Effector CD8-positive, alpha-beta T cell (primary cell): Measurements from ENCODE around the gene NTRK3.
"Not testable (repeated sequence)": the region's sequence is repeated elsewhere in the genome, so short reads cannot be mapped to it uniquely, and the experiment has no call there.

Source experiments
- DNase-seq: peaks from one replicate; lab custom pipeline; 2025; lab: John Stamatoyannopoulos, UW

The NTRK3 gene

GRCh38 chr15:88073391-88073691 lies 183.2 kb downstream of the NTRK3 start:
- DNase-seq = no peak

- DNase-seq = no peak
These were observed 183.7 kb downstream of the NTRK3 start for GRCh38 chr15:88072598-88073390.

GRCh38 chr15:88072133-88072532 lies 184.4 kb downstream of the NTRK3 start:
- not testable (repeated sequence) for DNase-seq

- no peak for DNase-seq
These were observed 185.4 kb downstream of the NTRK3 start for GRCh38 chr15:88071141-88071540.

GRCh38 chr15:88069561-88069960 lies 187.0 kb downstream of the NTRK3 start:
- no peak for DNase-seq

GRCh38 chr15:88067331-88067685 lies 189.2 kb downstream of the NTRK3 start:
- no peak for DNase-seq

GRCh38 chr15:88066636-88067330 lies 189.8 kb downstream of the NTRK3 start:
- DNase-seq = no peak

GRCh38 chr15:88061452-88061851 lies 195.1 kb downstream of the NTRK3 start:
- no peak for DNase-seq

- DNase-seq = no peak
These were observed 196.2 kb downstream of the NTRK3 start for GRCh38 chr15:88060383-88060782.

GRCh38 chr15:88057836-88058235 lies 198.7 kb downstream of the NTRK3 start:
- DNase-seq = no peak

GRCh38 chr15:88049506-88049905 lies 207.0 kb downstream of the NTRK3 start:
- DNase-seq = no peak

GRCh38 chr15:88048755-88049154 lies 207.8 kb downstream of the NTRK3 start:
- DNase-seq = no peak

- no peak for DNase-seq
These were observed 208.3 kb downstream of the NTRK3 start for GRCh38 chr15:88048237-88048636.

- DNase-seq = no peak
These were observed 209.9 kb downstream of the NTRK3 start for GRCh38 chr15:88046576-88047129.

GRCh38 chr15:88043396-88043795 lies 213.1 kb downstream of the NTRK3 start:
- DNase-seq = no peak

GRCh38 chr15:88042047-88042446 lies 214.5 kb downstream of the NTRK3 start:
- DNase-seq = no peak

GRCh38 chr15:88040516-88040915 lies 216.0 kb downstream of the NTRK3 start:
- no peak for DNase-seq

GRCh38 chr15:88038261-88038660 lies 218.3 kb downstream of the NTRK3 start:
- DNase-seq = no peak

GRCh38 chr15:88036154-88036839 lies 220.2 kb downstream of the NTRK3 start:
- DNase-seq = no peak

- DNase-seq = no peak
These were observed 221.2 kb downstream of the NTRK3 start for GRCh38 chr15:88035381-88035780.

GRCh38 chr15:88033421-88033820 lies 223.1 kb downstream of the NTRK3 start:
- not testable (repeated sequence) for DNase-seq

GRCh38 chr15:88032787-88033186 lies 223.8 kb downstream of the NTRK3 start:
- no peak for DNase-seq

GRCh38 chr15:88031461-88031860 lies 225.1 kb downstream of the NTRK3 start:
- no peak for DNase-seq
